Activated naive CD8-positive, alpha-beta T cell treated with anti-CD3 and anti-CD28 coated beads, Interleukin-2, amount 50 U/mL, for 24 hours (primary cell): ENCODE measurements around the gene PDXDC1.
"Not testable (repeated sequence)": the region's sequence is repeated elsewhere in the genome, so short reads cannot be mapped to it uniquely, and the experiment has no call there.

Experiments used
- ATAC-seq: fragments of 150-1000 bp; cut with Tn5 transposase; one replicate; pipeline ENCODE4 v1.10.0; 2021
- DNase-seq: peaks from one replicate; pipeline ENCODE4 v3.0.0; 2021
- H3K27ac Mint-ChIP-seq: one replicate; pipeline ENCODE4 v1.8.0; 2021; ENCODE audit warnings: mild to moderate bottlenecking, mixed read lengths
- H3K27me3 Mint-ChIP-seq: one replicate; pipeline ENCODE4 v1.8.0; 2021; ENCODE audit warnings: mixed read lengths
- H3K36me3 Mint-ChIP-seq: one replicate; pipeline ENCODE4 v1.8.0; 2021; ENCODE audit warnings: low read depth, mixed read lengths
- H3K4me1 Mint-ChIP-seq: one replicate; pipeline ENCODE4 v1.8.0; 2021; ENCODE audit warnings: mixed read lengths
- H3K4me3 Mint-ChIP-seq: one replicate; pipeline ENCODE4 v1.8.0; 2021; ENCODE audit warnings: mild to moderate bottlenecking, moderate library complexity, mixed read lengths
- H3K9me3 Mint-ChIP-seq: one replicate; pipeline ENCODE4 v1.8.0; 2021; ENCODE audit warnings: mixed read lengths

Gene PDXDC1

GRCh38 chr16:15032547-15033308 lies 57.9 kb downstream of the PDXDC1 start:
- DNase-seq (no peak), ATAC-seq (no peak)
- Mint-ChIP-seq H3K4me3 (no peak overlapping the region), H3K9me3 (no peaks in the 10 kb centered on the region), H3K27ac (peak overlapping the region; percentile 52), H3K4me1 (peaks cover 7% of the 10 kb centered on the region), H3K36me3 (peaks cover 45% of the 10 kb centered on the region), H3K27me3 (no peaks in the 10 kb centered on the region)

- ATAC-seq, result no peak
- no peak overlapping the region for H3K4me3 Mint-ChIP-seq
- peaks cover 7% of the 10 kb centered on the region for H3K4me1 Mint-ChIP-seq
- H3K36me3 Mint-ChIP-seq, result peaks cover 43% of the 10 kb centered on the region
- H3K27ac Mint-ChIP-seq, result no peak overlapping the region
- no peaks in the 10 kb centered on the region for H3K9me3 Mint-ChIP-seq
- no peaks in the 10 kb centered on the region for H3K27me3 Mint-ChIP-seq
- DNase-seq, result no peak
Observed at GRCh38 chr16:15033309-15033707, 58.5 kb downstream of the PDXDC1 start.

- Mint-ChIP-seq H3K4me1 (peaks cover 7% of the 10 kb centered on the region), H3K27me3 (no peaks in the 10 kb centered on the region), H3K4me3 (no peak overlapping the region), H3K36me3 (peaks cover 41% of the 10 kb centered on the region), H3K27ac (no peak overlapping the region), H3K9me3 (no peaks in the 10 kb centered on the region)
- DNase-seq, result no peak
- ATAC-seq, result no peak
Observed at GRCh38 chr16:15034266-15035162, 59.7 kb downstream of the PDXDC1 start.

GRCh38 chr16:15035163-15035729 lies 60.4 kb downstream of the PDXDC1 start:
- Mint-ChIP-seq H3K36me3 (peaks cover 42% of the 10 kb centered on the region), H3K4me1 (peaks cover 7% of the 10 kb centered on the region), H3K27ac (no peak overlapping the region), H3K9me3 (no peaks in the 10 kb centered on the region), H3K4me3 (no peak overlapping the region), H3K27me3 (no peaks in the 10 kb centered on the region)
- no peak for DNase-seq
- no peak for ATAC-seq

- no peak for ATAC-seq
- H3K36me3 Mint-ChIP-seq, result peaks cover 41% of the 10 kb centered on the region
- no peaks in the 10 kb centered on the region for H3K4me1 Mint-ChIP-seq
- no peak overlapping the region for H3K4me3 Mint-ChIP-seq
- no peaks in the 10 kb centered on the region for H3K27me3 Mint-ChIP-seq
- H3K27ac Mint-ChIP-seq, result no peak overlapping the region
- no peak for DNase-seq
- H3K9me3 Mint-ChIP-seq, result no peaks in the 10 kb centered on the region
Observed at GRCh38 chr16:15037003-15037402, 62.2 kb downstream of the PDXDC1 start.

- no peak for ATAC-seq
- no peaks in the 10 kb centered on the region for H3K27me3 Mint-ChIP-seq
- H3K27ac Mint-ChIP-seq, result no peak overlapping the region
- H3K9me3 Mint-ChIP-seq, result no peaks in the 10 kb centered on the region
- no peak overlapping the region for H3K4me3 Mint-ChIP-seq
- DNase-seq, result no peak
- peaks cover 41% of the 10 kb centered on the region for H3K36me3 Mint-ChIP-seq
- H3K4me1 Mint-ChIP-seq, result no peaks in the 10 kb centered on the region
Observed at GRCh38 chr16:15037745-15038144, 62.9 kb downstream of the PDXDC1 start.

GRCh38 chr16:15038689-15039088 lies 63.9 kb downstream of the PDXDC1 start:
- no peak overlapping the region for H3K4me3 Mint-ChIP-seq
- peaks cover 40% of the 10 kb centered on the region for H3K36me3 Mint-ChIP-seq
- no peak for DNase-seq
- ATAC-seq, result no peak
- no peaks in the 10 kb centered on the region for H3K9me3 Mint-ChIP-seq
- H3K4me1 Mint-ChIP-seq, result no peaks in the 10 kb centered on the region
- no peaks in the 10 kb centered on the region for H3K27me3 Mint-ChIP-seq
- no peak overlapping the region for H3K27ac Mint-ChIP-seq

- Mint-ChIP-seq H3K9me3 (no peaks in the 10 kb centered on the region), H3K4me1 (no peaks in the 10 kb centered on the region), H3K36me3 (peaks cover 26% of the 10 kb centered on the region), H3K27me3 (no peaks in the 10 kb centered on the region), H3K4me3 (no peak overlapping the region), H3K27ac (no peak overlapping the region)
- DNase-seq, result no peak
- no peak for ATAC-seq
Observed at GRCh38 chr16:15041271-15042004, 66.6 kb downstream of the PDXDC1 start.

GRCh38 chr16:15043344-15043743 lies 68.5 kb downstream of the PDXDC1 start:
- ATAC-seq, result no peak
- Mint-ChIP-seq H3K27ac (no peak overlapping the region), H3K4me3 (no peak overlapping the region), H3K4me1 (no peaks in the 10 kb centered on the region), H3K36me3 (peaks cover 24% of the 10 kb centered on the region), H3K27me3 (no peaks in the 10 kb centered on the region), H3K9me3 (no peaks in the 10 kb centered on the region)
- no peak for DNase-seq

GRCh38 chr16:15044286-15044685 lies 69.5 kb downstream of the PDXDC1 start:
- Mint-ChIP-seq H3K9me3 (no peaks in the 10 kb centered on the region), H3K27ac (no peak overlapping the region), H3K4me3 (no peak overlapping the region), H3K27me3 (no peaks in the 10 kb centered on the region), H3K4me1 (no peaks in the 10 kb centered on the region), H3K36me3 (peaks cover 18% of the 10 kb centered on the region)
- DNase-seq, result no peak
- no peak for ATAC-seq

GRCh38 chr16:15045270-15045669 lies 70.4 kb downstream of the PDXDC1 start:
- H3K4me3 Mint-ChIP-seq, H3K27ac Mint-ChIP-seq: not testable (repeated sequence)

GRCh38 chr16:15046692-15047376 lies 72.0 kb downstream of the PDXDC1 start:
- Mint-ChIP-seq H3K4me3 (no peak overlapping the region), H3K4me1 (no peaks in the 10 kb centered on the region), H3K27me3 (no peaks in the 10 kb centered on the region), H3K27ac (no peak overlapping the region), H3K36me3 (peaks cover 14% of the 10 kb centered on the region), H3K9me3 (no peaks in the 10 kb centered on the region)
- no peak for ATAC-seq
- no peak for DNase-seq

More at GRCh38 chr16:15045270-15045669, 70.4 kb downstream of the PDXDC1 start:
- not testable (repeated sequence) for H3K27me3 Mint-ChIP-seq, ATAC-seq, DNase-seq, H3K9me3 Mint-ChIP-seq, H3K4me1 Mint-ChIP-seq
- H3K36me3 Mint-ChIP-seq, result peaks cover 15% of the 10 kb centered on the region

- Mint-ChIP-seq H3K27ac (no peak overlapping the region), H3K9me3 (no peaks in the 10 kb centered on the region), H3K36me3 (peaks cover 7% of the 10 kb centered on the region), H3K27me3 (no peaks in the 10 kb centered on the region), H3K4me1 (peaks cover 8% of the 10 kb centered on the region), H3K4me3 (no peak overlapping the region)
- DNase-seq (no peak), ATAC-seq (no peak)
Observed at GRCh38 chr16:15049581-15050180, 74.9 kb downstream of the PDXDC1 start.
